Activated CD8-positive, alpha-beta memory T cell treated with anti-CD3 and anti-CD28 coated beads, Interleukin-2, amount 50 U/mL, for 24 hours (primary cell): ENCODE measurements around the gene TADA2A.

Experiments used
- DNase-seq: peaks from one replicate; pipeline ENCODE4 v3.0.0-alpha.2; 2020; ENCODE audit errors: extremely low read depth

TADA2A gene, protein sequence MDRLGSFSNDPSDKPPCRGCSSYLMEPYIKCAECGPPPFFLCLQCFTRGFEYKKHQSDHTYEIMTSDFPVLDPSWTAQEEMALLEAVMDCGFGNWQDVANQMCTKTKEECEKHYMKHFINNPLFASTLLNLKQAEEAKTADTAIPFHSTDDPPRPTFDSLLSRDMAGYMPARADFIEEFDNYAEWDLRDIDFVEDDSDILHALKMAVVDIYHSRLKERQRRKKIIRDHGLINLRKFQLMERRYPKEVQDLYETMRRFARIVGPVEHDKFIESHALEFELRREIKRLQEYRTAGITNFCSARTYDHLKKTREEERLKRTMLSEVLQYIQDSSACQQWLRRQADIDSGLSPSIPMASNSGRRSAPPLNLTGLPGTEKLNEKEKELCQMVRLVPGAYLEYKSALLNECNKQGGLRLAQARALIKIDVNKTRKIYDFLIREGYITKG

DNA sequence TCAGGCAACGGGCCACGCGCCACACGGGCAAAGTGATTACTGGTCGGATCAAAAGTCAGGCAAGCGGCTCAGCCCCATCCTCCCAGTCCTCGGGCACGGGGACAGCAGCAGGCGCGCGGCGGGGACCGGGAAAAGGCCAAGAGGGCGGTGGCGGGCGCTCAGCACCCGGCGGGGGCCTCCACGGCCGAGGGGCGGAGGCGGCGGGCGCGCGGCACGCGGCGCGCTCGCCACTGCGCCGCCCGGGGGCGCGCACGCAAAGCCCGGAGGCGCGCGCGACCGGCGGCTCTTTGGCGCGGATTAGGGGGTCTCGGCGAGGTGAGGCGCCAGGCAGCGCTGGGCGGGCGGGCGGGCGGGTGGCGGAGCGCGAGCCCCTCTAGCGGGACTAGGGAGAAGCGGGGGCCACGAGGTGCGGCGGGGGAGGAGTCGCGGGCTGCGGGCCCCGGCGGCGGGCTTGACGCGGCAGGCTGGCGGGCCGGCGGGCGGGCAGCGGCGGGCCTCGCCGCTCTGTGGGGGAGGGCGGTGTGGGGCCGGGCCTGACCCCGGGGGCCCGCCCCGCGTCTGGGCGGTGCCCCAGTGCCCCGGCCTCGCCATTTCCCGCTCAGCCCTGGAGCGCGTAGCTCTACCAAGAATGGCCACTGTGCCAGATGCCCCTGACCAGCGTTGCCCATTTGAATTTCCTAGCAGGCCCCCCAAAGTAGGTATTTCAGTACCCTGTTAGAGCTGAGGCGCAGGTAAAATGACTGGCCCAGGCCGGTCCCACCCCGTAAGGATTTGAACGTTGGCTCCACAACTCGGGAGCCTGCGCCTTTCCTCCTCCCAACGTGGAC lies at the start of gene TADA2A, which contains the start of gene ACACA:
Gene TADA2A (plus strand): TSS at position 252 of the 827 bp plus-strand sequence. CDS start 4,480 bp downstream, outside the sequence.
Gene ACACA (minus strand): TSS at position 202 of the 827 bp plus-strand sequence. CDS start 537 bp downstream, outside the sequence.
- peak; percentile 39 for DNase-seq

DNA sequence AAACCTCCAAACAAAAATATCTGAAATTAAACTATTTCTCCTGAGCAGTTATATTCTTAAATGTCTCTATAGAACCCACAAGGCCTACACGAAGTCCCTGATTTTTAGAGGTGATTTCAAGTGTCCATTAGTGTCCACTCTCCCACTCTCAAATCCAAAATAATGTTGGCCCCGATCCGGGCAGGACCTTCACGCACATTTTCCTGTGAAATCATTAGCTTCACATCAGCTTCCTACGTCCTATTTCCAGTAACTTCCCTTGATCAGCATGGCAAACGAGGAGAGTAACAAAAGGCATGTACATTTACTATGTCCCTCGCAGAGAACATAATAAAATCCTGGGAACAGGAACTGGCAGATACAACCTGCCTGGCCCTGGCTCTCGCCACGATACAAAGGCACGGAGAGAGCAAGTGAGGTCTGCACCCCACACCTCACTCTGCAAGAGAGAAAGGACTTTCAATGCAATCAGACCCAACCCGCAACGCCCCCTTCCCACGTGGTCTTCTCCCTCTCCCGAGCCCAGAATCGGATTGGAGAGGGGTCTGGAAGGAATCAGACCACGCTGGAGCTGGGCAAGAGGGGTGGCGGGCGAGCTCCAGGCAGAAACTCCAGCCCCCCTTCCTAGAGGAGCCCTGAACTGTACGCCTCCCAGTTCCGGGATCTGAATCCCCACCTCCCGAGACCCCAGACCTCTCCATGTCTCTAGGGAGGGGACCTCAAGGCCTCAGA lies 48.4 kb upstream of the TADA2A start:
- DNase-seq, result no peak

DNA sequence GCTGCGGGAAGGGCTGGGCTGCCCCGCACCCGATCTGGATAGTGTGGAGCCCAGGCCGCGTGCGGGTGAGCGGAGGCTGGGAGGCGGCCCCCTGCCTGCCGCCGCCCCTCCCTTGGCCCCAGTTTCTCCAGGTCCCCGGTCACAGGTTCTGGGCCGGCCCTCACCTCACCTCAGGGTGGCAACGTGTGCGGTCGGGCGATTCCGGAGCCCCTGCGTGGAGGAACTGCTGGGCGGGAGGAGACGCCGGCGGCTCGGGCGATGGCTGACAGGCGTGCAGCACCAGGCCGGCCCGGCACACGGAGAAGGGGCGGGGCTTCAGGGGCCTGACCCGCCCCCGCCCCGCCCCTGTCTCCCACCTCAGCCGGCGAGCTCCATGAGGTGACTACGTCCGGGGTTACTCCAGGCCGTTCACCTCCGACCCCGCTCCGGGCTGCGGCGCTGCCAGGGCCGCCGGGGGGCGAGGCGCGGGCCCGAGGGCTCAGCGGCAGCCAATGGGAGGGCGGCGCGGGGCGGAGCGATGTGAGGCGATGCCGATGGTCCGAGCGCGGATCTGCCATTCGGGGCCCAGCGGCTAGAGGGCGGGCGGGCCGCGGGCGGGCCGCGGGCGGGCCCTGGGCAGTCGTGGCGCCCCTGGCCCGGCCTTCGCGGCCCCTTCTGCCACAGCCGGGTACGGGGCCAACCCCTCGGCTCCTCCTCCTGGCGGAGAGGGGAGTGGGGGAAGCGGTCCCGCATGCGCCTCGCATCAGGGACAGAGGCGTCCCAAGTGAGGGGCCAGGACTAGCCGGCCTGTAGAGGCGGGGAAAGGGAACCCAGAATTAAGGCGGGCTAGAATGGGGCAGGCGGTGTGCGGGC lies 47.6 kb upstream of the TADA2A start:
- DNase-seq, result peak; percentile 66

DNA sequence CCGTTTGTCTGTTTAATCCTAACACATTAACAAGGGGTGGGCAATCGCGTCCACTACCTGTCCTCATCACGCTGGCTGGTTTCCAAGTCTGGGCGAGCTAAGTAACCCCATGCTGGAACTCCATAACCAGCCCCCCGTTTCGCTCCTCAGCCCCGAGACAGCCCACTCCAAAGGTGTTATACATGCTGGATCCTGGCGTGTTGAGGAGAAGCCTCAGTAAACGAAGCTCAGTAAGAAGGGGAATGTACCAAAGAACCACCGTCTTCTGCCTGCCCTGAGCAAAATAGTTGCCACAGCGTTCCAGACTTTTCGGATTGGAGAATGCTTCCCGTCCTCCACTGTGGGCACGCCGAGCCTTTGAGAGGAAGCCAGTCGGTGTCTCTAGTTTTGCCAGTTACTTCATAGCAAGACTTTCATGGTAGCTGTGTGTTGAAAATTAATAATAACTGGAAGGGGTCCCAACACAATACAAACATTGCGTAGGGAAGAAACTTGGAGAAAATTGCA lies 47.0 kb upstream of the TADA2A start:
- no peak for DNase-seq

DNA sequence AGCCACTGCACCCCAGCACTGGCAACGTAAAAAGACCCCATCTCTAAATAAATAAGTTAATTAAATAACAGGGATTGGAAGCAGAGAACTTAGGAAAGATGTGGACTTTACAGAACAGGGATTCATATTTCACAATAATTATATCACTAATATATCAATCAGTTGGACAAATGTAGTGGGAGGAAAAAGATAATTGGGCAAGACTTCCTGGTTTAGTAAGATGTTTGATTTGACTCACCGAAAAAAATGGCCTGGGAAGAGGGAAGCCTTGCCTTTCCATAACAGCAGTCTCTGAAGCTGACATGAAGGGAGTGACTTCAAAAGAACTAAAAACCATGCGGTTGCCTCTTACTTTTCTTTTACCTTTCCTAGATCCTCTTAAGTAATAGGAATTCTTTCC lies 46.1 kb upstream of the TADA2A start:
- DNase-seq, result no peak

DNA sequence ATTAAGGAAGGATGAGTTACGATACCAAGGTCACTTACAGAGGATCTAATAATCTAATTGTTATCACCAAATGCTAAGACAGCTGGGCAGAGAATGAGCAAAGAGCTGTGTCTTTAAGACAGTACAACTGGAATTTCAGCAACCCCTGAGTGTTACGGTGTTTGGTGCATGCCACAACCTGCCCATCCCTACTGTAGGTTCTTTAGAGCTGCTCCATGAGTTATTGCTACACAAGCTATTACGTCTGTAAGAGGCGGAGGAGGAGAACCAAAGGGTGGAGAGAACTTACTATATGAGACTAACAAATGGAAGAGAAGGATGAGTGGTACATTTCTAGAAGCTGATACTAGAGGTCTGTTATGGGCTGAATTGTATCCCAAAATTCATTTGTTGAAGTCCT lies 45.1 kb upstream of the TADA2A start:
- DNase-seq, result no peak

DNA sequence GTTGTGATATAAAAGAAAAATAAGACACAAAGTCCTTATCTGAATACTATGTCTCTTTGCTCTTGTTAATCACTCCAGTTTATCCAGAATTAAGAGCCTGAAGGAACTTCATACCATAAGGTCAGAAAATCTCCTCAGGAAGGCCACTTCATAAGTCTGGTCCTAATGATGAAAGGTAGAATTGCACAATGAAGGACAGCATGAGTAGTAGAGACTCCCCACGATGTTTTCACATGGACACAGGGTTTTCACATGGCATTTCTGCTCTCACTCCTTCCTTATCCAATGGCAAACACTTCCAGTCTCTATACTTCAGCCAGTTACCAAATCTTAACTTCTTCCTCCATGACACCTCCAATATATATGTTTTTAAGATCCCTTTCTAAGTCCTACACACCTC lies 41.1 kb upstream of the TADA2A start:
- no peak for DNase-seq

DNA sequence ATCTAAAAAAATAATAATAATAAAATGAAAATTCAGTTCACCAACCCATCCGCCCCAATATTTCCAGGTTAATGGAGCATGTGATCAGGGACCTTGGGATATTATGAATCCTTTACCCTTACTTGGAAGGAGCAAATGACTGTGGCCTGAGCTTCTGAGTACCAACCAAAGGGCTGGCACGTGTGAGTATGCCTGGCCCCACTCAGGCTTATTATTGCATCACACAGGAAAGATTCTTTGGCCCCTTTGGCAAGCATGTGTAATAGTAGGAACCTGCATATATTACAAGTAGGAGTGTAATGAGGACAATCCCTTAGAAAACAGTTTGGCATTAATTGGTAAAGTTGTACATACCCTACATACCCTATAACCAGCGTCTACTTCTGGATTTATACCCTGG lies 38.1 kb upstream of the TADA2A start:
- DNase-seq, result no peak

DNA sequence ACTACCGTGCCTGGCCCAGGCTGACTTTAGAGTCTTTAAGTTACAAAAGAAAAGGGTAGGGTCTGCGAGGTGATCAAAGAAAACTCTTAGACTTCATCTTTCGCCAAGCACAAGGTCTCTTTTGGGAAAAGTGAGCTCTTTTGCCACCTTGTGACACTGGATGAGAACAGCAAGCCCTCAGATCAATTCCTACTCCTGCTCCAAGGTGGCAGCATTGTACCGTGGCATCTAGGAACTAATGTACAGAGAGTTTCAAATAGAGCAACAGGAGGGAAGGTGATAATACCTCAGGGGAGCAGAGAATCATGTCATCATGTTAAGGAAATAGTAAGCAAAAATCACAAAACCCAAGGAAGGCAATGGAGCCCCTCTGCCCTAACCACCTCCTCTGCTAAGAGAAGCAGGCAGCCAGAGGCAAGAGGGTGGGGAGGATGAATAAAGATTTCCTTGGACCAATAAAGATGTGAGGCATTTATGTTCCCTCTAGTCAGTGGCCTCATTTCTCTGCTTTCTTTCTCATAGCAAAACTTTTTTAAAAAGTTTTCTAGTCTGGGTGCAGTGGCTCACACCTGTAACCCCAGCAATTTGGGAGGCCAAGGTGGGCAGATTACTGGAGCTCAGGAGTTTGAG lies 33.0 kb upstream of the TADA2A start:
- no peak for DNase-seq

DNA sequence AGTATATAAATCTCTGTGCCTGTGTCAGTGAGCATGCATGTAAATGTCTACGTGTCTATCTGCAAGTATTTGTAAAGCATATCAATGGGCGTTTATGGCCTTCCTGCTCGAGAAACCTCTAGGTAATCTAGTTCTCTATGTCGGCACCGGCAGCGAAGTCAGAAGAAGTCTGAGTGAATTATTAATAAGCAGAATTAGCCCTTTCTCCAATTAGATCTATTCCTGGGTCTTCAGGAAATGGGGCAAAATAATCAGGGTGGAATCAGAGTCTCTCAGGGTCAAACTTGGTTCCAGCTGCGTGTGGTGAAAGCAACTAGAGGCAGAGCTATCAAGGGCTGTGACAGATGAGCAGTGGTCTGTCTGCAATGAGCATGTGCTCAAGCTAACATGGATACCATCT lies 31.0 kb upstream of the TADA2A start, which contains the start of gene C17orf78:
Gene C17orf78 (plus strand): TSS at position 280 of the 400 bp plus-strand sequence. CDS start 108 bp downstream, at position 388.
- no peak for DNase-seq

DNA sequence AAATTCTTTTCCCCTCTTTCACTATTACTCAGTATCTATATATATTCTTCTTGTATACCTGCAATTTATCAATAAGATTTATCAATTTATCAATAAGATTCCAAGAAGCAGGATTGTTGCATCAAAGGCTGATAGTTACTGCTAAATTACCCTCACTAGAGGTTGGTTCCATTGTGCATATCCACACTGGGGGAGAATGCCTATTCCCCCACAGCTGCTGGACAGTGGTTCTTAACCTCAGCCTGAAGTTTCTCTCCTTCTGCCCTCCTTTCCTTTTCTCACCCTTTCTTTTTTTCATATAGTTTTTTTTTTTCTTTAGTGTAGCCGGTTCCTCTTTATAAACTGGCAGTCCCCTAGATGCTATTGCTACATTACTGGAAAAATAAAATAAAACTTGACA lies 24.6 kb upstream of the TADA2A start:
- no peak for DNase-seq

DNA sequence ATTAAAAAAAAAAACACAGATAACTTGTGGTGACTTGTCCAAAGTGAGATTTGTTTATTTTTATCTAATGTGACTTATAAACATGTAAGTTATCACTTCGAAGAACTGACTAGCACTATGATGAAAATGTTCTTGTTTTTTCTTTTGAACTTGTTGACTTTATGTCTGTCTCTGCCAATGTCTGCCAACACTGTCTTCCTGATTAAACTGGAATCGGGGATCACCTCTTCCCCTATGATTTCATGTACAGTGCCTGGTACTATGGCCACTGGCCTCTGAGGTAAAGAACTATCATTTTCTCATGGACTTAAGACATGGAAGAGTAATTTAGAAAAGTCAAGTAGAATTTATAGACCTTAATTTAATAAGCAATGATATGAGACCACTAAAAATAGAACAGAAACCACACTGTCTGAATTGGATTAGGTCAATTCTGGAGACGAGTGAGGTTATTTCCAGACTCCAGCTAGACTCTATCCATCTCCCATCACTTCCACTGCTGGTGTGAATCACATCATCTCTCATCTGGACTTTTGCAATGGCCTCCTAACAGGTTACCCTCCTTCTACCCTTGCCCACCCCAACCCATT lies 22.0 kb upstream of the TADA2A start:
- no peak for DNase-seq

DNA sequence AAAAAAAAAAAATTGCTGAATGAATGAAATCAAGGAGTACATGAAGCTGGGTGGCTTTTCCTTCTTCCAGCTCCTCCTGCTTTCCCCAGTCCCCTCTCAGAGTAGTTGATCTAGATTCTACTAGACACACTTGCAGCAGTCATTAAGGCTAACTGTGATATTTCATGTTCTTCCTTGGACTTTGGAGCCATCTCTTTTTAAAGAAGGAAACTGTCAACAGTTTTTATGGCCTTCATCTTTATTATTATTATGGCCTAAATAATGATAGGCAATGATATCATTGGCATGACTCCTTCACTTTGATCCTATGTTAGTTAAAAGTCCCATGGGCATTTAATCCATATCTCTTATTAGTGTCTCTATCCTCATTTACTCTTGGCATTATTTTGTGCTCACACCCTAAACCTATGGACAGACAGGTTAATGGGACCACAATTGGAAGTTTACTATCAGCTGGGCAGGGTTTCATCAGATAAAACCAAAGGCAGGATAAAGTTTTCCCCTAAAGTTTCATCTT lies 21.2 kb upstream of the TADA2A start:
- no peak for DNase-seq

DNA sequence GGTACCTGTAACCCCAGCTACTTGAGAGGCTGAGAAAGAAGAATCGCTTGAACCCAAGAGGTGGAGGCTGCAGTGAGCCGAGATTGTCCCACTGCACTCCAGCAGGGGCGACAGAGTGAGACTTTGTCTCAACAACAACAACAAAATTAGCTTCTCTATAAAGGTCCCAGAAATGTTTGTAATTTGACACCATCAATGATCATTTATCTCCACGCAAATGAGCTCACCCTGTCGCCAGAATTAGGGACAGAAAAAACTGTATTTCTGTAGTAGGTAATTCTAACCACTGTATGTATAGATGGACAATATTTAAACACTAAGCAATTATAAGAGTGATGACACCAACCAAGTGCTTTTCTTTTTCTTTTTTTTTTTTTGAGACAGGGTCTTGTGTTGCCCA lies 20.2 kb upstream of the TADA2A start:
- no peak for DNase-seq

DNA sequence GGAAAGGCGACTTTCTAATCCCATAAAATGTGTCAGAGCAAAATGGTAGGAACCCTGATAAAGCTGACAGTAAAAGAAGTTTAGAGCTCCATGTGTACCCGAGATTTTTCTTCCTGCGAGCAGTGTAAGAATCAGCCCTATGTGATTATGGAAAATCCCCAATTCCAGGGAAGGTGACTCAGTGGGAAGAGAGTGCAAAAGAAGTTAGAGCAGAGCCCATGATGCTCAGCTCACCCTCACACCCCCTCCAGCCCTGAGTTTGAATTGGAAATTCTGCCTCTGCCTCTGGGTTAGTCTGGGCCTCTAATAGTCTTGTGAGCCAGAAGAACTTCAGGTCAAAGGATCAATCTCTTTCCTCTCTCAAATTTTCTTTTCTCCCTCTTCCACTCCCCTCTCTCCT lies 18.4 kb upstream of the TADA2A start:
- no peak for DNase-seq

DNA sequence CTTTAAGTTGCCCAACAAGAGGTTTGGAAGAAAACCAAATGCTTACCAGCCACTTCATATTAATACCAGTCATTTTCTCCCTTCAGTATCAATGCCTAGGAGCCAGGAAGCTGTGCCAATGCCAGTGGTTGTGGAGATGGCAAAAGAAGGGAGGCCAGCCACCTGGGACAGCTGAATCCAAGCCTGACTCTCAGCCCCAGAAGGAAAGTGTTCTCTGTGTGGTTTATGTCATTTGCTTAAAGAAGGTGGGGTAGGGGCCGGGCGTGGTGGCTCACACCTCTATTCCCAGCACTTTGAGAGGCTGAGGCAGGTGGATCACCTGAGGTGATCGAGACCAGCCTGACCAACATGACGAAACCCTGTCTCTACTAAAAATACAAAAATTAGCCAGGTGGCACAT lies 17.5 kb upstream of the TADA2A start:
- DNase-seq, result no peak

DNA sequence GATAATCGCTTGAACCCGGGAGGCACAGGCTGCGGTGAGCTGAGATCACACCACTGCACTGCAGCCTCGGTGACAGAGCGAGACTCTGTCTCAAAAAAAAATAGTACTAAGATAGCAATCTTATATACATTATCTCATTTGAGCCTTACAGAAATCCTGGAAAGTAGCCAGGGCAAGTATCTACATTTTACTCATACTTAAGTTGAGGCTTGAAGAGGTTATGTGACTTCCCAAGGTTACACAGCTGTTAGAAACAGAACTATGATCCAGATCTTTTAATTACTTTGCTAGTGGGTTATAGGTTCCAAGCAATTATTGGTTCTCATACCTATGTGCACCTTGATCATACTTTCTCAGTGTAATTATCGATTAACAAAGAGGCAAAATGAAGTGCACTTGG lies 15.5 kb upstream of the TADA2A start:
- DNase-seq, result no peak

DNA sequence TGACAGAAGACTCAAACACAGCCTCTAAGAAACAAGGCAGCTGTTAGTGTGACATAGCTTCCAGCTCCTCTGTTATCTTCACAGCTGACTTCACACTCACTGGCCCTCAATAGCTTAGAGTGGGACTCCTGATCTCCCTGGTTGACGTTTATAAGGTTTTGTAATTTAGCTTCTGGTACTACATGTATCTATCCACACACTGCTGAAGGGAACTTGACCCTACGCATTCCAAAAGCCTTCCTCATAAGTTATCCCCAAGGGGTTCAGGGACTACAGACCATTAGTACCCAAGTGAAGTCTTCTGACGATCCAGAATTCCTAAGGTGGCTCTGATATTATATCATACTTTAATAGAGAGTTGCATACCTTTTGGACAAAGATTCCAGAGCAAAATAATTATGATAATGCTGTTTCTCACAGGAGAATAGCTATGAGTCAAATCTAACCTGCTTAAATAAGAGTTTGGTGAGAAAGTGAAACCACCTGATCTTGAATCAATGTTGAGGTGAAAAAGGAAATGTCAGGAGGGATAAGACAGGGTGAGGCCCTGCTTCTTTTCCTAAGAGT lies 14.6 kb upstream of the TADA2A start:
- no peak for DNase-seq

DNA sequence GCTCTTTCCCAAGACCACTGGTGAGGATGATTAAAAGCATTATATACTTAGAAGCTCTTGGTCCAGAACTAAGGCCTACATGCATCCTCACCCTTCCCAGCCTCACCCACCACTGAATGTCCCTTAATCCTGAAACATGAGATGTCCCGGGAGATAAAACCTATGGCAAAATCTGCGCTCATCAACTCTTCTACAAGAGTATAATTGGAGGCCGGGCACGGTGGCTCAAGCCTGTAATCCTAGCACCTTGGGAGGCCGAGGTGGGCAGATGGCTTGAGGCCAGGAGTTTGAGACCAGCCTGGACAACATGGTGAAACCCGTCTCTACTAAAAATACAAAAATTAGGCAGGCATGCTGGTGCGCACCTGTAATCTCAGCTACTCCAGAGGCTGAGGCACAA lies 13.3 kb upstream of the TADA2A start:
- DNase-seq, result no peak
